HepG2 (cell line): ENCODE measurements around the gene CXCL9. TPM values are rescaled to one million over a fixed set of nuclear protein-coding genes. Genes with fewer than 3 reads are reported as not detected.

Experiments used
- ATAC-seq: fragments of 200-7000 bp; cut with Tn5 transposase; 3 replicates; pipeline ENCODE4 v1.9.1; 2020; ENCODE audit warnings: mild to moderate bottlenecking, moderate library complexity
- BruUV-seq: library from RNA; stranded (reverse); fragments of 400-500 nt; replicated peaks from 2 replicates; lab custom pipeline; 2021; lab: Mats Ljungman, UMichigan
- CTCF ChIA-PET: fragments of 300-600 bp; formaldehyde crosslinking; extraction: SDS; loops from one replicate; lab custom pipeline; 2021; ENCODE audit warnings: low total read pairs, inconsistent platforms, low intra/inter-chr PET ratio; lab: Yijun Ruan, JAX
- POLR2A ChIA-PET: fragments of 350-600 bp; sonication (Branson Sonifier 250); formaldehyde crosslinking; loops from one replicate; lab custom pipeline; 2020; ENCODE audit warnings: antibody characterized with exemption, inconsistent platforms; lab: Yijun Ruan, JAX
- DNase-seq: peaks from one replicate; pipeline ENCODE4 v3.0.0-alpha.2; 2015; ENCODE audit warnings: low spot score
- FAIRE-seq: peaks from 3 replicates; lab custom pipeline; 2011; peaks lifted over from hg19 to GRCh38; lab: Jason Lieb, UNC
- H2AFZ ChIP-seq: one replicate; pipeline ENCODE4 v1.6.1; 2011; ENCODE audit warnings: low read length, inconsistent platforms
- H3K27ac ChIP-seq: fragments of 300-600 bp; 3 replicates; pipeline ENCODE4 v1.8.0; 2011; ENCODE audit warnings: mixed run types, mild to moderate bottlenecking, mixed read lengths, low read length, inconsistent platforms; ENCODE audit not compliant: insufficient read depth; ENCODE audit errors: extremely low read length
- H3K27me3 ChIP-seq, 2 experiments: fragments of 200-600 bp in 1 of 2; 2 replicates in 1 of 2; 3 replicates in 1 of 2; pipeline versions ENCODE4 v1.6.0 to v1.8.0; 2011; ENCODE audit warnings: low read length in 2 of 2, mild to moderate bottlenecking in 2 of 2, moderate library complexity in 2 of 2, inconsistent platforms in 1 of 2; ENCODE audit not compliant: insufficient read depth in 2 of 2, control insufficient read depth in 1 of 2
- H3K36me3 ChIP-seq, 2 experiments: fragments of 200-600 bp in 1 of 2; replicated peaks in 1 of 2; 2 replicates in 1 of 2; 3 replicates in 1 of 2; pipeline versions ENCODE4 v1.5.1 to v1.8.0; 2011; ENCODE audit warnings: low read length in 2 of 2, inconsistent platforms in 1 of 2; ENCODE audit not compliant: insufficient read depth in 2 of 2, control insufficient read depth in 1 of 2
- H3K4me1 ChIP-seq: 2 replicates; pipeline ENCODE4 v1.5.1; 2012; ENCODE audit warnings: low read length, inconsistent platforms; ENCODE audit not compliant: insufficient read depth
- H3K4me2 ChIP-seq: 2 replicates; pipeline ENCODE4 v1.6.0; 2011; ENCODE audit warnings: low read depth, low read length, inconsistent platforms
- H3K4me3 ChIP-seq, 3 experiments: fragments of 200-600 bp in 1 of 3; sonication (generic), shearing (Covaris generic) in 1 of 3; replicated peaks in 1 of 3; 2 replicates each; pipeline ENCODE4 v1.5.1; 2011 to 2016; ENCODE audit warnings: low read length in 3 of 3, inconsistent platforms in 2 of 3, low read depth in 2 of 3, mild to moderate bottlenecking in 2 of 3, control low read depth in 1 of 3, mixed read lengths in 1 of 3; ENCODE audit not compliant: insufficient read depth in 1 of 3
- H3K79me2 ChIP-seq: one replicate; pipeline ENCODE4 v1.6.1; 2011; ENCODE audit warnings: low read length, inconsistent platforms; ENCODE audit not compliant: insufficient read depth
- H3K9ac ChIP-seq: 2 replicates; pipeline ENCODE4 v1.6.0; 2011; ENCODE audit warnings: mild to moderate bottlenecking, low read depth, low read length, inconsistent platforms; ENCODE audit not compliant: insufficient read depth
- H3K9me3 ChIP-seq: 2 replicates; pipeline ENCODE4 v1.5.1; 2012; ENCODE audit warnings: mild to moderate bottlenecking, low read length
- H4K20me1 ChIP-seq: 2 replicates; pipeline ENCODE4 v1.6.0; 2011; ENCODE audit warnings: inconsistent platforms, mild to moderate bottlenecking, low read length, moderate library complexity; ENCODE audit not compliant: insufficient read depth
- GLI4 ChIP-seq: sonication (generic); formaldehyde crosslinking; IDR thresholded peaks from 2 replicates; pipeline ENCODE4 v1.5.1; 2020; ENCODE audit warnings: missing genetic modification reagents, mild to moderate bottlenecking, moderate library complexity, borderline replicate concordance
- HES4 ChIP-seq: sonication (generic); formaldehyde crosslinking; IDR thresholded peaks from 2 replicates; pipeline ENCODE4 v1.9.0; 2021; ENCODE audit warnings: mild to moderate bottlenecking, missing genetic modification reagents, borderline replicate concordance
- MLLT10 ChIP-seq: sonication (generic); formaldehyde crosslinking; IDR thresholded peaks from 2 replicates; pipeline ENCODE4 v1.4.0; 2020; ENCODE audit warnings: missing genetic modification reagents
- NR2F1 ChIP-seq, 2 experiments: fragments of 450-650 bp in 1 of 2; formaldehyde crosslinking in 1 of 2; IDR thresholded peaks; 2 replicates each; pipeline versions ENCODE4 v1.5.0 to v1.6.1; 2016 to 2020; ENCODE audit warnings: mild to moderate bottlenecking in 1 of 2, missing compliant biosample characterization in 1 of 2, missing genetic modification reagents in 1 of 2, moderate library complexity in 1 of 2
- SNRNP70 ChIP-seq: fragments of 200-400 bp; formaldehyde crosslinking; IDR thresholded peaks from 2 replicates; pipeline ENCODE4 v1.6.1; 2017; ENCODE audit warnings: mild to moderate bottlenecking, low read depth, low read length, moderate library complexity
- TAF1 ChIP-seq: sonication (generic); formaldehyde crosslinking; IDR thresholded peaks from 2 replicates; pipeline ENCODE4 v1.4.0; 2020; ENCODE audit warnings: missing genetic modification reagents
- TRIM24 ChIP-seq: sonication (generic); formaldehyde crosslinking; IDR thresholded peaks from 2 replicates; pipeline ENCODE4 v1.8.0; 2022; ENCODE audit warnings: mild to moderate bottlenecking, missing genetic modification reagents
- ZBTB49 ChIP-seq: sonication (generic); formaldehyde crosslinking; IDR thresholded peaks from 2 replicates; pipeline ENCODE4 v1.4.0; 2020; ENCODE audit warnings: missing genetic modification reagents, borderline replicate concordance
- ZNF264 ChIP-seq: sonication (generic); formaldehyde crosslinking; IDR thresholded peaks from 2 replicates; pipeline ENCODE4 v1.4.0; 2020; ENCODE audit warnings: missing genetic modification reagents
- ZNF687 ChIP-seq: sonication (generic); formaldehyde crosslinking; IDR thresholded peaks from 2 replicates; pipeline ENCODE4 v1.5.1; 2020; ENCODE audit warnings: mild to moderate bottlenecking, missing genetic modification reagents, moderate library complexity
- ZNF777 ChIP-seq: sonication (generic); formaldehyde crosslinking; IDR thresholded peaks from 2 replicates; pipeline ENCODE4 v1.4.0; 2020; ENCODE audit warnings: missing genetic modification reagents
- WGBS: methylation state at CpG from one replicate; pipeline ENCODE4 v1.1.6; 2017; ENCODE audit warnings: low lambda C conversion rate; 5-methylcytosine and 5-hydroxymethylcytosine counted together
- in situ Hi-C: cut with HindIII; loops from 2 replicates; pipeline ENCODE4 v1.10.0; 2017; ENCODE audit warnings: low pct_unique_long_range_greater_than_20kb; ENCODE audit not compliant: extremely low pct_ligation_motif_present
- intact Hi-C: fragments of 100-400 bp; cut with micrococcal nuclease; formaldehyde crosslinking; loops from one replicate; pipeline ENCODE4 v1.10.0; 2022; ENCODE audit not compliant: unreplicated experiment
- polyA plus RNA-seq, 8 experiments: library from polyadenylated mRNA; depleted of rRNA in 3 of 8; stranded (reverse) in 7 of 8; unstranded in 1 of 8; fragments of >200 nt; fragmentation: Illumina TruSeq in 4 of 8; extraction: Trizol in 4 of 8; gene quantifications; 2 replicates each; pipeline versions ENCODE4 v1.2.1 to v1.2.3, GENCODE V29; 2011 to 2016; ENCODE audit warnings: low read depth in 4 of 8, missing spikeins in 1 of 8, mixed read lengths in 1 of 8; ENCODE audit not compliant: insufficient read depth in 1 of 8
- total RNA-seq, 5 experiments: library from RNA; depleted of rRNA; stranded (reverse); fragments of >200 nt; fragmentation: Illumina TruSeq; extraction: Trizol; gene quantifications; 2 replicates each; pipeline ENCODE4 v1.2.3, GENCODE V29; 2016; ENCODE audit warnings: low read depth in 1 of 5
- TF ChIP-seq, protein P1 (sequence below): sonication (generic); formaldehyde crosslinking; IDR thresholded peaks from 2 replicates; pipeline ENCODE4 v1.9.0; 2022; ENCODE audit warnings: low read depth, missing genetic modification reagents

Gene CXCL9
- total and polyA plus RNA-seq, 2 of the 13 experiments (the other 11 are each of a cell fraction or from before 2014, with no cell fraction given): not detected

GRCh38 chr4:76035141-76035540 lies 27.8 kb upstream of the CXCL9 start:
- Histone ChIP-seq H3K27me3 (no peaks in the 10 kb centered on the region; a peak in 1 of 5 replicates), H3K36me3 (no peaks in the 10 kb centered on the region), H3K4me3 (no peak overlapping the region), H2AFZ (no peak overlapping the region), H3K79me2 (no peaks in the 10 kb centered on the region), H3K4me2 (no peak overlapping the region), H3K4me1 (no peaks in the 10 kb centered on the region), H3K9ac (no peak overlapping the region), H3K27ac (no peak overlapping the region), H4K20me1 (no peaks in the 10 kb centered on the region), H3K9me3 (no peaks in the 10 kb centered on the region)
- BruUV-seq: no TSS peak
- ChIA-PET CTCF (no interaction called here), POLR2A (no interaction called here)
- FAIRE-seq (no peak), DNase-seq (no peak), ATAC-seq (no peak)
- 10% methylated on average over 3 of the region's 3 CpGs for WGBS
- in situ Hi-C loops (no loop called here), intact Hi-C loops (no loop called here)
- TF ChIP-seq NR2F1 (CRISPR knock-in tag; IDR thresholded peaks at IDR 0.05) (no peak), TRIM24 (CRISPR knock-in tag) (no peak), ZNF264 (CRISPR knock-in tag) (no peak), TAF1 (CRISPR knock-in tag) (no peak), ZBTB49 (CRISPR knock-in tag) (no peak), ZNF687 (CRISPR knock-in tag) (no peak), SNRNP70 (no peak), HES4 (CRISPR knock-in tag) (no peak), GLI4 (CRISPR knock-in tag) (no peak), ZNF777 (CRISPR knock-in tag) (no peak), MLLT10 (CRISPR knock-in tag) (no peak)
- TF ChIP-seq, protein P1, sequence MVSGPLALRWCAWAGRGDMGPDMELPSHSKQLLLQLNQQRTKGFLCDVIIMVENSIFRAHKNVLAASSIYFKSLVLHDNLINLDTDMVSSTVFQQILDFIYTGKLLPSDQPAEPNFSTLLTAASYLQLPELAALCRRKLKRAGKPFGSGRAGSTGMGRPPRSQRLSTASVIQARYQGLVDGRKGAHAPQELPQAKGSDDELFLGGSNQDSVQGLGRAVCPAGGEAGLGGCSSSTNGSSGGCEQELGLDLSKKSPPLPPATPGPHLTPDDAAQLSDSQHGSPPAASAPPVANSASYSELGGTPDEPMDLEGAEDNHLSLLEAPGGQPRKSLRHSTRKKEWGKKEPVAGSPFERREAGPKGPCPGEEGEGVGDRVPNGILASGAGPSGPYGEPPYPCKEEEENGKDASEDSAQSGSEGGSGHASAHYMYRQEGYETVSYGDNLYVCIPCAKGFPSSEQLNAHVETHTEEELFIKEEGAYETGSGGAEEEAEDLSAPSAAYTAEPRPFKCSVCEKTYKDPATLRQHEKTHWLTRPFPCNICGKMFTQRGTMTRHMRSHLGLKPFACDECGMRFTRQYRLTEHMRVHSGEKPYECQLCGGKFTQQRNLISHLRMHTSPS: no peak
